Right cardiac atrium (tissue), 5 donors: Measurements from ENCODE around the gene ZBED4. TPM values are rescaled to one million over a fixed set of nuclear protein-coding genes. Genes with fewer than 3 reads are reported as not detected.
A peak's percentile ranks its signal among the peaks of the same experiment; 100 is the strongest.

Experiments used
- ATAC-seq, 2 donors: fragments of 200-7000 bp; cut with Tn5 transposase; one replicate each; pipeline versions ENCODE4 v1.8.0 to v1.9.1; 2020; ENCODE audit warnings: moderate library complexity in 2 of 2, mild to moderate bottlenecking in 1 of 2
- DNase-seq, 3 donors: peaks; one replicate each; pipeline ENCODE4 v3.0.0-alpha.2; 2020
- H3K27ac ChIP-seq: one replicate; pipeline ENCODE4 v1.5.1; 2013; ENCODE audit warnings: mild to moderate bottlenecking, low read length, control low read depth, moderate library complexity
- H3K27me3 ChIP-seq: one replicate; pipeline ENCODE4 v1.6.1; 2013; ENCODE audit not compliant: control insufficient read depth, insufficient read depth
- H3K4me1 ChIP-seq: one replicate; pipeline ENCODE4 v1.6.1; 2013; ENCODE audit warnings: low read length; ENCODE audit not compliant: control insufficient read depth, insufficient read depth
- H3K4me3 ChIP-seq: one replicate; pipeline ENCODE4 v1.5.1; 2013; ENCODE audit warnings: low read length, control low read depth
- H3K9me3 ChIP-seq: one replicate; pipeline ENCODE4 v1.6.1; 2013; ENCODE audit warnings: low read length; ENCODE audit not compliant: control insufficient read depth
- WGBS: extraction: QIAGEN DNeasy Blood & Tissue Kit; methylation state at CpG from one replicate; pipeline ENCODE4 v1.1.7; 2013; 5-methylcytosine and 5-hydroxymethylcytosine counted together
- intact Hi-C, 4 donors: fragments of 100-400 bp; cut with DNase I; formaldehyde crosslinking; loops; one replicate each; pipeline versions ENCODE4 v1.11.0 to v1.14.0; 2022 to 2023
- polyA plus RNA-seq: library from polyadenylated mRNA; stranded (reverse); fragments of 200-250 nt; gene quantifications from one replicate; pipeline ENCODE4 v1.2.3, GENCODE V29; 2013
- total RNA-seq, 4 donors: library from RNA; stranded (reverse); fragmentation: NEBNext Ultra II Directional; extraction: Animal tissue kit (Norgen Biotek cat#: 25700); gene quantifications; one replicate each; pipeline ENCODE4 v1.2.1, GENCODE V29; 2021
- donor health status: healthy with polysubstance abuse.
- donor health status: DM: no; HTN: yes; CAD: no.
- donor health status: DM: no; HTN: no; CAD: no.
- donor health status: DM: no; HTN: yes; CAD: no; lungs with severe emphysema.
- donor health status: DM: yes; HTN: yes; CAD: no.

Gene ZBED4
- total and polyA plus RNA-seq, 5 donors, result 2.3 to 5.3 (median 3.9) TPM

- Histone ChIP-seq H3K27me3 (no peaks in the 10 kb centered on the region), H3K4me1 (no peaks in the 10 kb centered on the region), H3K9me3 (no peaks in the 10 kb centered on the region), H3K27ac (no peak overlapping the region), H3K4me3 (no peak overlapping the region)
- WGBS, result 92% methylated on average over 27 of the region's 27 CpGs
- intact Hi-C loops, result loop anchor here in 1 of 4 donors (10.0 kb wide), 1 partner anchor 146 kb away; no protein-coding TSS in a partner anchor
- DNase-seq (peak in 1 of 3 donors; percentile 47), ATAC-seq (no peak)
These were observed 56.8 kb downstream of the ZBED4 start for GRCh38 chr22:49910229-49911155.

- ATAC-seq (no peak), DNase-seq (peak in 1 of 3 donors; percentile 35)
- H3K27me3 ChIP-seq, result no peaks in the 10 kb centered on the region
- H3K4me3 ChIP-seq, result no peak overlapping the region
- no peak overlapping the region for H3K27ac ChIP-seq
- no peaks in the 10 kb centered on the region for H3K9me3 ChIP-seq
- 94% methylated on average over 30 of the region's 30 CpGs for WGBS
- peaks cover 3% of the 10 kb centered on the region for H3K4me1 ChIP-seq
- intact Hi-C loops, result loop anchor here in 1 of 4 donors (10.0 kb wide), 1 partner anchor 147 kb away; no protein-coding TSS in a partner anchor
These were observed 58.4 kb downstream of the ZBED4 start for GRCh38 chr22:49911881-49912625.

GRCh38 chr22:49913026-49913425 lies 59.4 kb downstream of the ZBED4 start:
- intact Hi-C loops, result loop anchor here in 1 of 4 donors (10.0 kb wide), 1 partner anchor 148 kb away; no protein-coding TSS in a partner anchor
- DNase-seq, result peak in 1 of 3 donors; percentile 44

GRCh38 chr22:49913446-49913845 lies 59.8 kb downstream of the ZBED4 start:
- no peak overlapping the region for H3K4me3 ChIP-seq
- H3K9me3 ChIP-seq, result no peaks in the 10 kb centered on the region
- intact Hi-C loops, result loop anchor here in 1 of 4 donors (10.0 kb wide), 1 partner anchor 149 kb away; no protein-coding TSS in a partner anchor
- peak in 1 of 3 donors; percentile 17 for DNase-seq
- H3K4me1 ChIP-seq, result peaks cover 4% of the 10 kb centered on the region
- H3K27ac ChIP-seq, result no peak overlapping the region
- 97% methylated on average over 14 of the region's 14 CpGs for WGBS
- no peaks in the 10 kb centered on the region for H3K27me3 ChIP-seq
- ATAC-seq, result no peak

More at GRCh38 chr22:49913026-49913425, 59.4 kb downstream of the ZBED4 start:
- H3K4me3 ChIP-seq, result no peak overlapping the region
- H3K9me3 ChIP-seq, result no peaks in the 10 kb centered on the region
- H3K27ac ChIP-seq, result no peak overlapping the region
- 96% methylated on average over 14 of the region's 14 CpGs for WGBS
- no peaks in the 10 kb centered on the region for H3K27me3 ChIP-seq
- ATAC-seq, result no peak
- H3K4me1 ChIP-seq, result peaks cover 4% of the 10 kb centered on the region

GRCh38 chr22:49914256-49914655 lies 60.6 kb downstream of the ZBED4 start:
- intact Hi-C loops, result loop anchor here in 1 of 4 donors (10.0 kb wide), 1 partner anchor 149 kb away; no protein-coding TSS in a partner anchor
- Histone ChIP-seq H3K27me3 (no peaks in the 10 kb centered on the region), H3K4me3 (no peak overlapping the region), H3K9me3 (no peaks in the 10 kb centered on the region), H3K4me1 (peaks cover 7% of the 10 kb centered on the region), H3K27ac (no peak overlapping the region)
- WGBS, result 88% methylated on average over 12 of the region's 12 CpGs
- ATAC-seq (no peak), DNase-seq (no peak)

GRCh38 chr22:49915610-49916009 lies 62.0 kb downstream of the ZBED4 start:
- intact Hi-C loops, result loop anchor here in 1 of 4 donors (10.0 kb wide), 1 partner anchor 151 kb away; no protein-coding TSS in a partner anchor
- peaks cover 7% of the 10 kb centered on the region for H3K4me1 ChIP-seq
- no peak overlapping the region for H3K4me3 ChIP-seq
- H3K27me3 ChIP-seq, result no peaks in the 10 kb centered on the region
- DNase-seq (peak in 2 of 3 donors; percentile 31 to 36), ATAC-seq (no peak)
- H3K27ac ChIP-seq, result no peak overlapping the region
- H3K9me3 ChIP-seq, result no peaks in the 10 kb centered on the region
- WGBS, result 91% methylated on average over 12 of the region's 12 CpGs

- no peaks in the 10 kb centered on the region for H3K9me3 ChIP-seq
- WGBS, result 94% methylated on average over 11 of the region's 11 CpGs
- intact Hi-C loops, result loop anchor here in 1 of 4 donors (10.0 kb wide), 1 partner anchor 152 kb away; no protein-coding TSS in a partner anchor
- no peak overlapping the region for H3K27ac ChIP-seq
- no peak overlapping the region for H3K4me3 ChIP-seq
- ATAC-seq (no peak), DNase-seq (peak in 2 of 3 donors; percentile 52 to 55)
- H3K27me3 ChIP-seq, result no peaks in the 10 kb centered on the region
- peaks cover 7% of the 10 kb centered on the region for H3K4me1 ChIP-seq
These were observed 63.2 kb downstream of the ZBED4 start for GRCh38 chr22:49916831-49917230.

GRCh38 chr22:49917974-49918910 lies 64.6 kb downstream of the ZBED4 start, which contains the start of the genes ALG12 and CRELD2:
Gene ALG12 (minus strand): TSS chr22:49918438. CDS start chr22:49913765, 4,673 bp downstream.
Gene CRELD2 (plus strand): TSS chr22:49918634. CDS start chr22:49918770, 136 bp downstream.
- Histone ChIP-seq H3K27ac (peak within 1 kb of the TSS; percentile 91), H3K27me3 (no peaks in the 10 kb centered on the region), H3K9me3 (no peaks in the 10 kb centered on the region), H3K4me3 (peak within 1 kb of the TSS; percentile 85), H3K4me1 (peaks cover 7% of the 10 kb centered on the region)
- peak; percentile 98 for ATAC-seq
- under 1% methylated on average over 103 of the region's 103 CpGs for WGBS
- peak; percentile 99 for DNase-seq
- intact Hi-C loops, result loop anchor here in 1 of 4 donors (10.0 kb wide), 1 partner anchor 153 kb away; no protein-coding TSS in a partner anchor

GRCh38 chr22:49918911-49919881 lies 65.6 kb downstream of the ZBED4 start:
- Histone ChIP-seq H3K4me3 (peak overlapping the region; percentile 62), H3K27ac (no peak overlapping the region), H3K9me3 (no peaks in the 10 kb centered on the region), H3K27me3 (no peaks in the 10 kb centered on the region), H3K4me1 (peaks cover 7% of the 10 kb centered on the region)
- peak in 2 of 3 donors; percentile 60 to 82 for DNase-seq
- intact Hi-C loops, result loop anchor here in 1 of 4 donors (10.0 kb wide), 1 partner anchor 154 kb away; no protein-coding TSS in a partner anchor
- ATAC-seq, result no peak
- WGBS, result 39% methylated on average over 47 of the region's 47 CpGs
